Gastrocnemius medialis (tissue), 4 donors: ENCODE results near the gene SMIM9.

Source experiments
- POLR2A ChIP-seq, 2 donors: fragments of 450-650 bp; IDR thresholded peaks; one replicate each; pipeline ENCODE4 v1.6.1; 2017; ENCODE audit warnings: antibody characterized with exemption in 2 of 2, mild to moderate bottlenecking in 2 of 2, moderate library complexity in 2 of 2
- TF ChIP-seq, protein P1 (sequence below), 5 experiments: fragments of 450-650 bp in 3 of 5; fragments of 200-600 bp in 2 of 5; sonication (generic) in 2 of 5; IDR thresholded peaks in 4 of 5; conservative IDR thresholded peaks in 1 of 5; 1 replicate in 4 of 5; 2 replicates in 1 of 5; pipeline ENCODE4 v1.5.1; 2016 to 2019; ENCODE audit warnings: antibody characterized with exemption in 5 of 5, mild to moderate bottlenecking in 3 of 5, moderate library complexity in 3 of 5

DNA sequence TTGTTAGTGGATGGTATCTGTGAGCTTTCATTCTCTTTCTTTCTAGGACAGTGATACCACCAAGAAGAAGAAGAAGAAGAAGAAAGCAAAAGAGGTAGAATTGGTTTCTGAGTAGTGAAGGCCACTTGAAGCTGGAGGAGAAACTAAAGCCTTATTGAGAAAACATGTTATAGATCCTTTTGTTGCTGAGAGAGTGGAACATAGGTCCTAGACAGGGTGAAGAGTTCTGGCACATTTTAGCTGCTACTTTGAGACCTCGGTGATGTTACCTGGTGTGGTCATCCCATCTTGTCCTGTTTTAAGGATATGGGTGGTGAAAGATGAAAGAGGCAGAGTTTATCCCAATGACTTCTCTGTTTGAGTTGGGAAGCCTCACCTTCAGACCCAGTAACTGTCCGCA is 57.7 kb downstream of the SMIM9 start:
- TF ChIP-seq, protein P1, sequence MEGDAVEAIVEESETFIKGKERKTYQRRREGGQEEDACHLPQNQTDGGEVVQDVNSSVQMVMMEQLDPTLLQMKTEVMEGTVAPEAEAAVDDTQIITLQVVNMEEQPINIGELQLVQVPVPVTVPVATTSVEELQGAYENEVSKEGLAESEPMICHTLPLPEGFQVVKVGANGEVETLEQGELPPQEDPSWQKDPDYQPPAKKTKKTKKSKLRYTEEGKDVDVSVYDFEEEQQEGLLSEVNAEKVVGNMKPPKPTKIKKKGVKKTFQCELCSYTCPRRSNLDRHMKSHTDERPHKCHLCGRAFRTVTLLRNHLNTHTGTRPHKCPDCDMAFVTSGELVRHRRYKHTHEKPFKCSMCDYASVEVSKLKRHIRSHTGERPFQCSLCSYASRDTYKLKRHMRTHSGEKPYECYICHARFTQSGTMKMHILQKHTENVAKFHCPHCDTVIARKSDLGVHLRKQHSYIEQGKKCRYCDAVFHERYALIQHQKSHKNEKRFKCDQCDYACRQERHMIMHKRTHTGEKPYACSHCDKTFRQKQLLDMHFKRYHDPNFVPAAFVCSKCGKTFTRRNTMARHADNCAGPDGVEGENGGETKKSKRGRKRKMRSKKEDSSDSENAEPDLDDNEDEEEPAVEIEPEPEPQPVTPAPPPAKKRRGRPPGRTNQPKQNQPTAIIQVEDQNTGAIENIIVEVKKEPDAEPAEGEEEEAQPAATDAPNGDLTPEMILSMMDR (IDR thresholded peaks at IDR 0.05 in 4 of 5, conservative IDR thresholded peaks at IDR 0.05 in 1 of 5): no peak
- TF ChIP-seq POLR2A (IDR thresholded peaks at IDR 0.05): no peak
